H1 (cell line): Measurements from ENCODE around the gene TFG. TPM values are rescaled to one million over a fixed set of nuclear protein-coding genes. Genes with fewer than 3 reads are reported as not detected.

Source experiments
- CTCF ChIA-PET: fragments of 300-600 bp; sonication (Branson Sonifier 250); formaldehyde crosslinking; loops from one replicate; lab custom pipeline; 2021; ENCODE audit not compliant: partially characterized antibody; lab: Charles Lee
- POLR2A ChIA-PET: fragments of 300-600 bp; sonication (Branson Sonifier 250); formaldehyde crosslinking; loops from one replicate; lab custom pipeline; 2021; ENCODE audit warnings: inconsistent platforms; ENCODE audit not compliant: partially characterized antibody; lab: Charles Lee
- DNase-seq, 2 experiments: peaks; one replicate each; pipeline versions ENCODE4 v3.0.0 to v3.0.0-alpha.2; 2010 to 2022; ENCODE audit warnings: low spot score in 2 of 2, low read depth in 1 of 2, mixed read lengths in 1 of 2
- FAIRE-seq: peaks from 2 replicates; lab custom pipeline; 2011; peaks lifted over from hg19 to GRCh38; lab: Jason Lieb, UNC
- H2AFZ ChIP-seq: 2 replicates; pipeline ENCODE4 v1.8.1; 2012; ENCODE audit warnings: low read length, inconsistent platforms
- H2AK5ac ChIP-seq: 2 replicates; pipeline ENCODE4 v1.6.1; 2013; ENCODE audit warnings: low read depth, low read length
- H2BK120ac ChIP-seq: replicated peaks from 2 replicates; pipeline ENCODE3; 2013; ENCODE audit warnings: low read depth, low read length, inconsistent platforms
- H2BK12ac ChIP-seq: 2 replicates; pipeline ENCODE4 v1.6.1; 2013; ENCODE audit warnings: low read depth, low read length
- H2BK15ac ChIP-seq: 2 replicates; pipeline ENCODE4 v1.6.1; 2013; ENCODE audit warnings: low read length
- H2BK20ac ChIP-seq: 2 replicates; pipeline ENCODE4 v1.6.1; 2013; ENCODE audit warnings: low read length
- H2BK5ac ChIP-seq: 2 replicates; pipeline ENCODE4 v1.6.1; 2013; ENCODE audit warnings: low read depth, low read length
- H3K14ac ChIP-seq: 2 replicates; pipeline ENCODE4 v1.6.1; 2013; ENCODE audit warnings: inconsistent platforms; ENCODE audit not compliant: insufficient read length
- H3K18ac ChIP-seq: 2 replicates; pipeline ENCODE4 v1.6.1; 2013; ENCODE audit warnings: low read length; ENCODE audit errors: extremely low read depth
- H3K23ac ChIP-seq: 2 replicates; pipeline ENCODE4 v1.6.1; 2013; ENCODE audit warnings: inconsistent platforms; ENCODE audit not compliant: insufficient read length
- H3K23me2 ChIP-seq: 2 replicates; pipeline ENCODE4 v1.6.1; 2013; ENCODE audit warnings: low read depth, low read length
- H3K27ac ChIP-seq: 2 replicates; pipeline ENCODE4 v1.6.1; 2011; ENCODE audit warnings: low read depth, low read length, inconsistent platforms
- H3K27me3 ChIP-seq, 4 experiments: replicated peaks in 1 of 4; 1 replicate in 1 of 4; 2 replicates in 3 of 4; pipeline versions ENCODE4 v1.6.1 to v1.8.1; 2011 to 2013; ENCODE audit warnings: low read length in 3 of 4, mild to moderate bottlenecking in 3 of 4, inconsistent platforms in 2 of 4, mixed read lengths in 2 of 4, moderate library complexity in 1 of 4; ENCODE audit not compliant: control insufficient read depth in 3 of 4, insufficient read depth in 3 of 4; ENCODE audit errors: extremely low read depth in 1 of 4
- H3K36me3 ChIP-seq, 4 experiments: 2 replicates each; pipeline versions ENCODE4 v1.6.1 to v1.8.1; 2011 to 2013; ENCODE audit warnings: mild to moderate bottlenecking in 4 of 4, low read length in 3 of 4, moderate library complexity in 2 of 4, control low read depth in 1 of 4, inconsistent platforms in 1 of 4; ENCODE audit not compliant: insufficient read depth in 4 of 4, control insufficient read depth in 2 of 4
- H3K4ac ChIP-seq: replicated peaks from 2 replicates; pipeline ENCODE3; 2013; ENCODE audit warnings: low read length, low read depth, mixed read lengths, inconsistent platforms; ENCODE audit not compliant: insufficient read length
- H3K4me1 ChIP-seq, 4 experiments: replicated peaks in 1 of 4; 1 replicate in 1 of 4; 2 replicates in 3 of 4; pipeline versions ENCODE4 v1.6.1 to v1.8.1; 2011 to 2013; ENCODE audit warnings: low read length in 3 of 4, inconsistent platforms in 2 of 4, mixed read lengths in 1 of 4; ENCODE audit not compliant: insufficient read depth in 4 of 4, control insufficient read depth in 3 of 4
- H3K4me2 ChIP-seq, 2 experiments: 2 replicates each; pipeline versions ENCODE4 v1.6.1 to v1.8.1; 2011 to 2013; ENCODE audit warnings: low read depth in 2 of 2, low read length in 2 of 2, control low read depth in 1 of 2, inconsistent platforms in 1 of 2, mild to moderate bottlenecking in 1 of 2; ENCODE audit not compliant: insufficient read depth in 1 of 2
- H3K4me3 ChIP-seq, 4 experiments: fragments of 200-600, 300-600 bp in 1 of 4; sonication (generic), shearing (Covaris generic), sonication (Bioruptor Twin) in 1 of 4; 2 replicates each; pipeline versions ENCODE4 v1.5.1 to v1.8.1; 2011 to 2016; ENCODE audit warnings: low read length in 4 of 4, low read depth in 3 of 4, control low read depth in 2 of 4, inconsistent platforms in 2 of 4, mild to moderate bottlenecking in 2 of 4, mixed read lengths in 1 of 4, moderate library complexity in 1 of 4; ENCODE audit not compliant: insufficient read depth in 2 of 4; ENCODE audit errors: extremely low read depth in 1 of 4
- H3K56ac ChIP-seq: replicated peaks from 2 replicates; pipeline ENCODE3; 2013; ENCODE audit warnings: low read depth, mild to moderate bottlenecking, mixed read lengths, low read length, inconsistent platforms; ENCODE audit not compliant: insufficient read length
- H3K79me1 ChIP-seq: 2 replicates; pipeline ENCODE4 v1.6.1; 2013; ENCODE audit warnings: low read depth, low read length, control low read depth
- H3K79me2 ChIP-seq, 2 experiments: 2 replicates each; pipeline versions ENCODE4 v1.6.1 to v1.8.1; 2012 to 2013; ENCODE audit warnings: low read length in 2 of 2, mild to moderate bottlenecking in 2 of 2, inconsistent platforms in 1 of 2; ENCODE audit not compliant: insufficient read depth in 2 of 2, control insufficient read depth in 1 of 2
- H3K9ac ChIP-seq, 4 experiments: replicated peaks in 1 of 4; 1 replicate in 1 of 4; 2 replicates in 3 of 4; pipeline versions ENCODE4 v1.6.1 to v1.8.1; 2011 to 2013; ENCODE audit warnings: low read depth in 3 of 4, low read length in 3 of 4, control low read depth in 2 of 4, mild to moderate bottlenecking in 2 of 4, moderate library complexity in 2 of 4, inconsistent platforms in 1 of 4; ENCODE audit errors: extremely low read depth in 1 of 4
- H3K9me3 ChIP-seq, 2 experiments: 2 replicates each; pipeline versions ENCODE4 v1.6.1 to v1.8.1; 2012 to 2013; ENCODE audit warnings: mild to moderate bottlenecking in 2 of 2, moderate library complexity in 2 of 2, control low read depth in 1 of 2, inconsistent platforms in 1 of 2, low read depth in 1 of 2, low read length in 1 of 2, mixed read lengths in 1 of 2; ENCODE audit not compliant: insufficient read depth in 2 of 2
- H4K20me1 ChIP-seq, 2 experiments: replicated peaks in 1 of 2; 2 replicates each; pipeline versions ENCODE3 to v1.8.1; 2011 to 2013; ENCODE audit warnings: inconsistent platforms in 2 of 2, low read length in 2 of 2, mild to moderate bottlenecking in 1 of 2; ENCODE audit not compliant: insufficient read depth in 2 of 2, control insufficient read depth in 1 of 2
- H4K5ac ChIP-seq: 2 replicates; pipeline ENCODE4 v1.6.1; 2013; ENCODE audit warnings: low read length, low read depth, mixed read lengths, inconsistent platforms; ENCODE audit not compliant: insufficient read length
- H4K8ac ChIP-seq: 2 replicates; pipeline ENCODE4 v1.8.0; 2013; ENCODE audit warnings: mild to moderate bottlenecking, moderate library complexity, low read length, inconsistent platforms; ENCODE audit not compliant: insufficient read depth; ENCODE audit errors: extremely low read depth
- H4K91ac ChIP-seq: replicated peaks from 2 replicates; pipeline ENCODE3; 2013; ENCODE audit warnings: low read length, mixed read lengths, inconsistent platforms; ENCODE audit not compliant: insufficient read length
- CTCF ChIP-seq, 3 experiments: IDR thresholded peaks; 1 replicate in 2 of 3; 2 replicates in 1 of 3; pipeline versions ENCODE4 v1.5.1 to v1.6.1; 2011; ENCODE audit warnings: low read length in 3 of 3, mild to moderate bottlenecking in 3 of 3, inconsistent platforms in 2 of 3, low read depth in 1 of 3, moderate library complexity in 1 of 3; ENCODE audit not compliant: insufficient read depth in 1 of 3; ENCODE audit errors: control extremely low read depth in 1 of 3
- KDM1A ChIP-seq: fragments of 200-600, 300-600 bp; sonication (generic); IDR thresholded peaks from 2 replicates; pipeline ENCODE4 v1.7.1; 2016; ENCODE audit warnings: mild to moderate bottlenecking, low read length, borderline replicate concordance
- SP4 ChIP-seq: IDR thresholded peaks from 2 replicates; pipeline ENCODE4 v1.6.1; 2012; ENCODE audit warnings: low read length, inconsistent platforms
- polyA plus RNA-seq, 7 experiments: library from polyadenylated mRNA; depleted of rRNA in 3 of 7; stranded (reverse) in 5 of 7; unstranded in 2 of 7; fragments of >200 nt in 5 of 7; fragments of 200-250 nt in 2 of 7; gene quantifications; 1 replicate in 5 of 7; 2 replicates in 1 of 7; 4 replicates in 1 of 7; pipeline versions ENCODE4 v1.2.1 to v1.2.3, GENCODE V29; 2011 to 2013; ENCODE audit warnings: missing spikeins in 2 of 7, mixed read lengths in 2 of 7
- total RNA-seq: library from RNA; stranded (reverse); fragmentation: NEBNext Ultra II Directional; extraction: Animal tissue kit (Norgen Biotek cat#: 25700); gene quantifications from 2 replicates; pipeline ENCODE4 v1.2.1, GENCODE V29; 2021

TFG gene
- total and polyA plus RNA-seq, 2 of the 8 experiments (the other 6 are each of a cell fraction or from before 2014, with no cell fraction given), result 81.9 to 98.4 TPM

GRCh38 chr3:100693225-100693624 is 16.1 kb upstream of the TFG start:
- Histone ChIP-seq H3K4me2 (no peak overlapping the region), H4K91ac (no peak overlapping the region), H4K5ac (no peak overlapping the region), H2BK12ac (no peak overlapping the region), H3K23ac (no peak overlapping the region), H2BK20ac (no peak overlapping the region), H3K4me1 (no peaks in the 10 kb centered on the region), H3K18ac (no peak overlapping the region), H2AFZ (no peak overlapping the region), H3K56ac (no peak overlapping the region), H3K9ac (no peak overlapping the region), H4K8ac (no peak overlapping the region), H3K79me2 (no peaks in the 10 kb centered on the region), H3K79me1 (no peaks in the 10 kb centered on the region), H2BK120ac (no peak overlapping the region), H2BK15ac (no peak overlapping the region), H3K4me3 (no peak overlapping the region), H3K27me3 (no peaks in the 10 kb centered on the region; a peak in 1 of 7 replicates), H3K14ac (no peak overlapping the region), H2BK5ac (no peak overlapping the region), H3K9me3 (no peaks in the 10 kb centered on the region; a peak in 1 of 4 replicates), H3K4ac (no peak overlapping the region), H3K36me3 (no peaks in the 10 kb centered on the region), H2AK5ac (no peak overlapping the region), H3K23me2 (no peaks in the 10 kb centered on the region), H4K20me1 (no peaks in the 10 kb centered on the region), H3K27ac (no peak overlapping the region)
- no peak for FAIRE-seq
- ChIA-PET POLR2A (no interaction called here), CTCF (interaction anchor here (0.9 to 1.0 kb wide), 3 partner anchors 15 to 103 kb away, joined by 3 read pairs; no protein-coding TSS in a partner anchor)
- no peak for DNase-seq
- TF ChIP-seq KDM1A, result no peak
- TF ChIP-seq CTCF (IDR thresholded peaks at IDR 0.05; ENCODE audit: control extremely low read depth in 1 of 3, insufficient read depth in 1 of 3, low read depth in 1 of 3, low read length in 3 of 3), result no peak
- TF ChIP-seq SP4, result no peak
